GM18858 (cell line): ENCODE data around the gene LGALS4.
"Not testable (repeated sequence)": the region's sequence is repeated elsewhere in the genome, so short reads cannot be mapped to it uniquely, and the experiment has no call there.

Experiments used
- ATAC-seq: cut with Tn5 transposase; IDR thresholded peaks from one replicate; pipeline ENCODE4 v1.9.1; 2021; ENCODE audit not compliant: unreplicated experiment

Gene LGALS4

GRCh38 chr19:38774181-38774950 lies 38.4 kb downstream of the LGALS4 start:
- ATAC-seq: no peak

DNA sequence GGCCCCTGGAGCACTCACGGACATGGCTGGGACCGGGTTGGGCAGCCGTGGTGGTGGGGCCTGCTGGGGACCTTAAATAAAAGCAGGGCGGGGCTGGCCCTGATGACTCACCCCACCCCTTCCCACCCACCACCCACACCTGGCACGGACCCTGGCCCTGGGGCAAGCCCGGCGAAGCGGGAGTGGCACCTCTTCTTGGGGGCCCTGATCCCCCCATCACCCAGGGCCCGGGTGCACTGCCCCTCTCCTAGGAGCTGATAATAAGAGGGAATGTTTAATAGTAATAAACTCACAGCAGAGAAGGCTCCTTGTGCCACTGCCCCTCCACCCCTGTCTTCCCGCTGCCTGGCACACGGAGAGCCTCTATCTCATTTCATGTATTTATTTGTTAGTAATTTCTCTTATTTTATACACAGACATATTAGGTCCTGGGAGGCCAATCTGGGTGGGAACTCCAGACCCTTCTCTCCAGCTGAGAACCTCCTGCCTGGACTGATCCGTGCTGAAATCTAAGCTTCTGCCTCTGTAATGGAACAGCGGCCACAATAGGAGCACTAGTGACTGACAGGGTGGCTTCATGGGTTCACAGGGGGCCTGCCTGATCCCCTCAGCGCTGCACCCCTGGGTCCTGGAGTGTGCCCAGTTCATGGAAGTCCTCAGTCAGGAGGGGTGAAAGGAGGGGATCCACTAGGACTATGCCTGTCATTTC lies 39.1 kb downstream of the LGALS4 start, which contains the start of gene LGALS7:
Gene LGALS7 (minus strand): TSS at position 49 of the 709 bp plus-strand sequence. CDS start 25 bp downstream, at position 24.
- no peak for ATAC-seq

DNA sequence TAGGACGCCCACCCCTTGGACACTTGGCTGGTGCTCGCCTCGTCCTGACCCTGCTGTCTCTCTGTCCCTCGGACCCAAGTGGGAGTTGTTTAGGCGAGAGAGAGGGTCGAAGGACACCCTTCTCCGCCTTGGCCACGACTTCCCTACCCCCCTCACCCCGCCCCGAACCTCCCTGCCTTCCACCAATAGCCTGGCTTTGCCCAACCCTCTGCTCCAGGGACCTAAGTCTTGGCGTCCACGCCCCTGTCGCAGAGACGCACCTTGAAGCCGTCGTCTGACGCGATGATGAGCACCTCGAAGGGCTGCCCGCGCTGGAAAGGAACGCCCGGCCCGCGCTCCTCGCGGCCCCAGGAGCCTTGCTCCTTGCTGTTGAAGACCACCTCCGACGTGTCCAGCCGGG lies 41.2 kb downstream of the LGALS4 start:
- not testable (repeated sequence) for ATAC-seq

DNA sequence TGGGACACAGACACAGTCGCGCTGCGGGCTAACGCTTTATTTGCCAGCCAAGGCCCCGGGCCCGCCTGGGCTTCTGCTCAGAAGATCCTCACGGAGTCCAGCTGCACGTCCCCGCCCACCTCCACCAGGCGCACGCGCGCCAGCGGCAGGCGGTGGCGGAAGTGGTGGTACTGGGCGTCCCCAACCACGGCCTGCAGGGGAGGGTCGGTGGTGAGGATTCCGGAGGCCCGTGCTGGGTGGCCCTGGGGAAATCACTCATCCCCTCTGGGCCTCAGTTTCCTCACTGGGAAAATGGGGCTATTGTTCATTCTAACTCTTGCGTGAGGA lies 41.8 kb downstream of the LGALS4 start:
- not testable (repeated sequence) for ATAC-seq

DNA sequence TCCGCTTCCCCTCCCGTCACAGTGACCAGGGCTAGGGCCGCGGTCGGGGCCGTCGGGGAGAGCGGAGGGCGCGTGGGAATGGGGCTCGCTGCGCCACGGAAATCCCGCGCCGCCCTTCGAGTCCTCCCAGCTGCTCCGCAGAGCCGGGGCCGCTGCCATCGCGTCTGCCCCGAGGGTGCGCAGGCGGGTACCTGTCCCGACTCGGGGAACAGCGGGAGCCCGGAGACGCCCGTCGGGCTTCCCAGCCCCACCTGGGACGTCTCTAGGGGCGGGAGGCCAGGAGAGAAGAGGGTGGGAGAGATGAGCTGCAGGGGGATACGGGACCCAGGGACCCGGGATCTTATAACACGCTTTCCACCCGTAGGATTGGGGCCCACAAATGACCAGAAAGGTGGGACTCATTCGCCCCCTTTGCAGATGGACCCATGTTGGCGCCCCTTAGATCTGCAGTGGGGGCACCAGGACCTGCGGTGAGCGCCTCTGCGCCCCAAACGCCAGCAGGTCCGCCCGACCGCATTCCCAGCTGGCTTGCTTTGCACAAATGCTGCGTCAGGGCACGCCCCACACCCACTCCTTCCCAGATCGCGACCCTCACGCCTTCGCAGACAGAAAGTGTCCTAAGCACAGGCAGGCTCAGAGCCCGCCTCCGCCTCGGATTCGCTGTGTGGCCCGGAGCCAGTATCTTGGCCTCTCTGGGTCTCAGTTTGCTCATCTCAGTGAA lies 42.4 kb downstream of the LGALS4 start:
- not testable (repeated sequence) for ATAC-seq

DNA sequence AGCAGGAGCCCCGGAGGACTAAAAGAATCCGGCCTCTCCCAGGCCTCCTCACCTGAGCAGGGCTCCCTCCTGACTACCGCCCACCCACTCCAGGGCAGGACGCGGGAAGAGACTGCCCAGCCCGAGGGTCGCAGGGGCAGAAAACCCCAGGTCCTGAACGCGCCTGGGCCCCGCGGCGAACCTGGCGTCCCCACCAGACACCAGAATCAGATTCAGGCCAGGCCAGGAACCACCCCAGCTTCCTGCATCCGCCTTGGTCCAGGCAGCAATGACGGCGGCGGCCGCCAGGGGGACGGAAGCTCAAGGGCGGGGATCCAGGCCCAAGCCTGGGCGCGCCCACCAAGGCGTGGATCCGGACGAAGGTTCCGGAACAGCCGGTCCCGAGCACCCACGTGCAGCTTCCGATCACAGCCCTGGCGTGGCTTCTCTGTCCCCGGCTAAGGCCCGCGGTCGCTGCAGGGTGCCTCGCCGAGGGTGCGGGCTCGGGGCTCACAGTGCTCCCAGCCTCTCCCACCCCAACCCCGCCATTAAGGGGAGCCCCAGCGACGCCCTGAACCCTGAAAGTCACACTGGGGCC lies 43.0 kb downstream of the LGALS4 start:
- ATAC-seq: no peak

GRCh38 chr19:38766276-38767047 lies 46.3 kb downstream of the LGALS4 start:
- ATAC-seq: no peak

GRCh38 chr19:38765214-38765613 lies 47.5 kb downstream of the LGALS4 start:
- no peak for ATAC-seq

GRCh38 chr19:38763795-38764220 lies 48.9 kb downstream of the LGALS4 start:
- ATAC-seq: no peak

DNA sequence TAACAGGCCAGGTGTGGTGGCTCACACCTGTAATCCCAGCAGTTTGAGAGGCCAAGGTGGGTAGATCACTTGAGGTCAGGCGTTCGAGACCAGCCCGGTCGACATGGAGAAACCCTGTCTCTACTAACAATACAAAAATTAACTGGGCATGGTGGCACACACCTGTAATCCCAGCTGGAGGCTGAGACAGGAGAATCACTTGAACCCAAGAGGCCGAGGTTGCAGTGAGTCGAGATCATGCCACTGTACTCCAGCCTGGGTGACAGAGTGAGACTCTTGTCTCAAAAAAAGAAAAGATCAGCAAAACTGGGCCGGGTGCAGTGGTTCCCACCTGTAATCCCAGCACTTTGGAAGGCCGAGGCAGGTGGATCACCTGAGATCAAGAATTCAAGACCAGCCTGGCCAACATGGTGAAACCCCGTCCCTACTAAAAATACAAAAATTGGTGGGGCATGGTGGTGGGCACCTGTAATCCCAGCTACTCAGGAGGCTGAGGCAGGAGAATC lies 50.8 kb downstream of the LGALS4 start:
- not testable (repeated sequence) for ATAC-seq

GRCh38 chr19:38760805-38761517 lies 51.8 kb downstream of the LGALS4 start:
- ATAC-seq: not testable (repeated sequence)

DNA sequence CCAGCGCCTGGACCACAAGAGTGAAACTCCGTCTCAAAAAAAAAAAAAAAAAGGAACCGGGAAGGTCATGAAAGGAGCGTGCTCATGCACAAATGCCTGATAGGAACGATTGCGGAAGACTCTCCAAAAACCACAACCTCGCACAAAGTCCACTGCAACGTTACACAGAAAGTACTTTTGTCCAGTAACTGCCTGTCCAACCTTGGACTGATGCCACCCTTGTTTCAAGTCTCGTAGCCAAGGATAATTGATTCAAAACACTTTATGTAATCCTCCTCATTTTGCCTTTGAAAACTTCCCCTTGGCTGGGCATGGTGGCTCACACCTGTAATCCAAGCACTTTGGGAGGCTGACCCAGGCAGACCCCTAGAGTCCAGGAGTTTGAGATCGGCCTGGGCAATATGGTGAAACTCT lies 53.1 kb downstream of the LGALS4 start:
- ATAC-seq: no peak

GRCh38 chr19:38754196-38754595 lies 58.5 kb downstream of the LGALS4 start:
- not testable (repeated sequence) for ATAC-seq

DNA sequence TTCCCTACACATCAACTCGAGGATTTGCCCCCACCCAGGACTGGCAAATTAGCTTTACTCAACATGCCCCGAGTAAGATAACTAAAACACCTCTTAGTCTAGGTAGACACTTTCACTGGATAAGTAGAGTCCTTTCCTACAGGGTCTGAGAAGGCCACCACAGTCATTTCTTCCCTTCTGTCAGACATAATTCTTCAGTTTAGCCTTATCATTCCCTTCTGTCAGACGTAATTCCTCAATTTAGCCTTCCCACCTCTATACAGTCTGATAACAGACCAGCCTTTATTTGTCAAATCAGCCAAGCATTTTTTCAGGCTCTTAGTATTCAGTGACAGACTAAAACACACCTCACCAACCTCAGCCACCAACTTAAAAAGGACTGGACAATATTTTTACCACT lies 59.0 kb downstream of the LGALS4 start:
- ATAC-seq: not testable (repeated sequence)
